ENCODE data around the gene CAVIN3. TPM values are rescaled to one million over a fixed set of nuclear protein-coding genes. Genes with fewer than 3 reads are reported as not detected.

CAVIN3 gene
- total and polyA plus RNA-seq, 9 of the 15 experiments (the other 6 are each of a cell fraction or from before 2014, with no cell fraction given), result 0.13 TPM; not detected in 8

- peak; percentile 50 for TF ChIP-seq USF1 (CRISPR knock-in tag; IDR thresholded peaks at IDR 0.05)
- peak; percentile 74 to 86 (median 85) for TF ChIP-seq CTCF (IDR thresholded peaks at IDR 0.05 in 2 of 3, conservative IDR thresholded peaks at IDR 0.05 in 1 of 3; ENCODE audit: insufficient read depth in 2 of 3, low read depth in 1 of 3, low read length in 3 of 3)
- no peak for TF ChIP-seq DIDO1 (tag; IDR thresholded peaks at IDR 0.05; ENCODE audit: low read depth)
- 0 out of 2 replicates have a peak, but pooled peaks have one; percentile 22 for TF ChIP-seq CTBP1 (IDR thresholded peaks at IDR 0.05; ENCODE audit: borderline replicate concordance)
- no peak for TF ChIP-seq PCBP1 (IDR thresholded peaks at IDR 0.05; ENCODE audit: low read depth, low read length, poor library complexity, severe bottlenecking)
- TF ChIP-seq RAD51 (IDR thresholded peaks at IDR 0.05; ENCODE audit: borderline replicate concordance, low read depth), result peak; percentile 18; the same call in 1 of the 2 replicates
- no peak for TF ChIP-seq ARNT (IDR thresholded peaks at IDR 0.05)
- no peak for TF ChIP-seq TCF15 (CRISPR knock-in tag; IDR thresholded peaks at IDR 0.05)
- no peak for TF ChIP-seq GABPB2 (CRISPR knock-in tag; conservative IDR thresholded peaks at IDR 0.05)
- TF ChIP-seq PKNOX1 (IDR thresholded peaks at IDR 0.05), result no peak
- TF ChIP-seq ARID1B (IDR thresholded peaks at IDR 0.05), result no peak
- no peak for TF ChIP-seq ZFP91 (CRISPR knock-in tag; IDR thresholded peaks at IDR 0.05)
- no peak for TF ChIP-seq FIP1L1 (IDR thresholded peaks at IDR 0.05; ENCODE audit: low read depth, low read length, poor library complexity, severe bottlenecking)
- no peak for TF ChIP-seq ZNF785 (CRISPR knock-in tag; IDR thresholded peaks at IDR 0.05)
- no peak for TF ChIP-seq SMARCB1 (IDR thresholded peaks at IDR 0.05; ENCODE audit: insufficient read length, low read depth)
- peak; percentile 32; the same call in 1 of the 2 replicates for TF ChIP-seq NFIC (IDR thresholded peaks at IDR 0.05)
- TF ChIP-seq GTF2A2 (tag; IDR thresholded peaks at IDR 0.05), result no peak
- no peak for TF ChIP-seq FOXA1 (IDR thresholded peaks at IDR 0.05; ENCODE audit: borderline replicate concordance)
- no peak for TF ChIP-seq ZNF77 (CRISPR knock-in tag; IDR thresholded peaks at IDR 0.05)
- TF ChIP-seq RAD21 (CRISPR knock-in tag; conservative IDR thresholded peaks at IDR 0.05 in 1 of 2, IDR thresholded peaks at IDR 0.05 in 1 of 2), result peak; percentile 34 to 72; a peak in 3 of 4 replicates
- TF ChIP-seq ZNF384 (IDR thresholded peaks at IDR 0.05; ENCODE audit: low read depth, low read length), result no peak
- no peak for TF ChIP-seq EHMT2 (IDR thresholded peaks at IDR 0.05)
- TF ChIP-seq THRA (IDR thresholded peaks at IDR 0.05), result no peak
Observed at GRCh38 chr11:6269994-6270393, 50.3 kb downstream of the CAVIN3 start (continued).

Data from K562 (cell line).